Measurements from ENCODE around the gene VPS13D. TPM values are rescaled to one million over a fixed set of nuclear protein-coding genes. Genes with fewer than 3 reads are reported as not detected.

The VPS13D gene
- total RNA-seq, 4 donors from 2014 or later, result 33.2 to 115 (median 56.5) TPM

DNA sequence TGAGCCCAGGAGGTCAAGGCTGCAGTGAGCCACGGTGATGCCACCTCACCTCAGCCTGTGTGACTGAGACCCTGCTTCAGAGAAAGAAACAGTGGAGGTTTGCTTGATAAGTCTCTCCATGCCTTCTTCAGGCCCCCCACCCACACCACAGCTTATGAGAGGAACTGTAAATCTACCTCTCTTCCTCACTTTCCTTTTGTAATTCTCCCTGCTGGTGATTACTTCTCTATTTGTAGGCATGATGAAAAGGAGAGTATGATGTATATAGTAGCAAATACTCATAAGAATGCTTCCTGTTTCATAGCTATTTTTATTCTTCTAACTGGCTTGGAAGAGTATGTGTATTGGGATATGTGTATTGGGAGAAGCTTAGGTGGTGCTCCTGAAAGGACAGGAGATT, 186.3 kb downstream of the VPS13D start:
- no peaks in the 10 kb centered on the region for H3K9me3 ChIP-seq
- no peak for DNase-seq
- TF ChIP-seq POLR2A (IDR thresholded peaks at IDR 0.05), result no peak
- TF ChIP-seq CTCF (IDR thresholded peaks at IDR 0.05), result no peak
- H3K4me3 ChIP-seq, result no peak overlapping the region
- H3K4me1 ChIP-seq, result no peaks in the 10 kb centered on the region
- no peaks in the 10 kb centered on the region for H3K27me3 ChIP-seq
- intact Hi-C loops (cut with DNase I; ENCODE audit: low total_unique reads), result no loop called here
- H3K27ac ChIP-seq, result no peak overlapping the region
- no peaks in the 10 kb centered on the region for H3K36me3 ChIP-seq

GRCh38 chr1:12416744-12417143, 186.9 kb downstream of the VPS13D start:
- Histone ChIP-seq H3K9me3 (no peaks in the 10 kb centered on the region), H3K4me3 (no peak overlapping the region), H3K27me3 (no peaks in the 10 kb centered on the region), H3K4me1 (no peaks in the 10 kb centered on the region), H3K27ac (no peak overlapping the region), H3K36me3 (no peaks in the 10 kb centered on the region)
- TF ChIP-seq POLR2A (IDR thresholded peaks at IDR 0.05), result no peak
- TF ChIP-seq CTCF (IDR thresholded peaks at IDR 0.05), result no peak
- intact Hi-C loops (cut with DNase I; ENCODE audit: low total_unique reads), result no loop called here
- DNase-seq, result no peak

DNA sequence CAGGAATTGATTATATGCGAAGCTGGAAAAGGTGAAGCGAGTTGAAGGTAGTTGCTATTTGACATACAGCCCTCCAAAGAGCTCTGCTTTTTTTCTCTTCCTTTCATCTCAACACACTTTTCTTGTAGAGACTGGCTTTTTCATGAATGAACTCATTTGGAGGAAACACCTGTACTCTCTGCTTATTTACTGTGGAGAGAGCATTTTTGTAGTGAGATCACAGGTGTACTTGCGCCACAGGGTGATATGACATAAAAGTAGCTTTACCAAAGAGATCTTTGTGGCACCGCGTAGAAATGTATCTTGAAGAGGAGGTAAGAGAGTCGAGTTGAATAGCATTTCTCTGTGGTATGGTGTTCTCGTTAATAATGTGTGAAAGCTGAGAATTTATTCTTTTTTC, 187.6 kb downstream of the VPS13D start:
- DNase-seq, result no peak
- no peaks in the 10 kb centered on the region for H3K36me3 ChIP-seq

GRCh38 chr1:12420171-12420570, 190.3 kb downstream of the VPS13D start:
- H3K27ac ChIP-seq, result no peak overlapping the region
- no peaks in the 10 kb centered on the region for H3K36me3 ChIP-seq
- TF ChIP-seq POLR2A (IDR thresholded peaks at IDR 0.05) (no peak), CTCF (IDR thresholded peaks at IDR 0.05) (no peak)
- intact Hi-C loops (cut with DNase I; ENCODE audit: low total_unique reads), result no loop called here
- no peaks in the 10 kb centered on the region for H3K9me3 ChIP-seq
- no peak overlapping the region for H3K4me3 ChIP-seq
- H3K4me1 ChIP-seq, result no peaks in the 10 kb centered on the region
- no peaks in the 10 kb centered on the region for H3K27me3 ChIP-seq
- no peak for DNase-seq

More for the DNA sequence above, 187.6 kb downstream of the VPS13D start:
- intact Hi-C loops (cut with DNase I; ENCODE audit: low total_unique reads), result no loop called here
- Histone ChIP-seq H3K4me1 (no peaks in the 10 kb centered on the region), H3K27ac (no peak overlapping the region), H3K9me3 (no peaks in the 10 kb centered on the region), H3K4me3 (no peak overlapping the region), H3K27me3 (no peaks in the 10 kb centered on the region)
- TF ChIP-seq CTCF (IDR thresholded peaks at IDR 0.05) (no peak), POLR2A (IDR thresholded peaks at IDR 0.05) (no peak)

- TF ChIP-seq POLR2A (IDR thresholded peaks at IDR 0.05), result no peak
- TF ChIP-seq CTCF (IDR thresholded peaks at IDR 0.05), result no peak
Observed at GRCh38 chr1:12422488-12422887, 192.7 kb downstream of the VPS13D start.

More at GRCh38 chr1:12422488-12422887, 192.7 kb downstream of the VPS13D start:
- no peak for DNase-seq
- Histone ChIP-seq H3K4me3 (no peak overlapping the region), H3K9me3 (no peaks in the 10 kb centered on the region), H3K36me3 (no peaks in the 10 kb centered on the region), H3K27ac (peak overlapping the region in 1 of 2 donors; percentile 54), H3K27me3 (no peaks in the 10 kb centered on the region), H3K4me1 (no peaks in the 10 kb centered on the region)
- intact Hi-C loops (cut with DNase I; ENCODE audit: low total_unique reads), result no loop called here

Data from uterus (tissue), 4 donors.